ENCODE measurements around the gene SRGAP2C.
"Not testable (repeated sequence)": the region's sequence is repeated elsewhere in the genome, so short reads cannot be mapped to it uniquely, and the experiment has no call there.

- TF ChIP-seq CTCF (IDR thresholded peaks at IDR 0.05); POLR2AphosphoS5 (IDR thresholded peaks at IDR 0.05; ENCODE audit: insufficient read depth in 1 of 2, low read depth in 1 of 2); POLR2A (IDR thresholded peaks at IDR 0.05): not testable (repeated sequence)
Measured at GRCh38 chr1:121271143-121271715, 86.5 kb downstream of the SRGAP2C start.

Measured in vagina (tissue), 2 donors.